ENCODE results near the gene KLHDC4.
A peak's percentile ranks its signal among the peaks of the same experiment; 100 is the strongest.
"Not testable (repeated sequence)": the region's sequence is repeated elsewhere in the genome, so short reads cannot be mapped to it uniquely, and the experiment has no call there.

Gene KLHDC4

DNA sequence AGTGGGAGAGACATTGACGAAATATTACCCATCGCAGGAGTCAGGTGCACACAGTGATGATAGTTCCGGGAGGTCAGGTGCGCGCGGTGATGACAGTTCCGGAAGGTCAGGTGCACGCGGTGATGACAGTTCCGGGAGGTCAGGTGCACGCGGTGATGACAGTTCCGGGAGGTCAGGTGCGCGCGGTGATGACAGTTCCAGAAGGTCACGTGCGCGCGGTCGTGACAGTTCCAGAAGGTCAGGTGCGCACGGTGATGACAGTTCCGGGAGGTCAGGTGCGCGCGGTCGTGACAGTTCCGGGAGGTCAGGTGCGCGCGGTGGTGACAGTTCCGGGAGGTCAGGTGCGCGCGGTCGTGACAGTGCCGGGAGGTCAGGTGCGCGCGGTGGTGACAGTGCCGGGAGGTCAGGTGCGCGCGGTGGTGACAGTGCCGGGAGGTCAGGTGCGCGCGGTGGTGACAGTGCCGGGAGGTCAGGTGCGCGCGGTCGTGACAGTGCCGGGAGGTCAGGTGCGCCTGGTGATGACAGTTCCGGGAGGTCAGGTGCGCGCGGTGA lies 84.7 kb downstream of the KLHDC4 start:
- not testable (repeated sequence) for DNase-seq

DNA sequence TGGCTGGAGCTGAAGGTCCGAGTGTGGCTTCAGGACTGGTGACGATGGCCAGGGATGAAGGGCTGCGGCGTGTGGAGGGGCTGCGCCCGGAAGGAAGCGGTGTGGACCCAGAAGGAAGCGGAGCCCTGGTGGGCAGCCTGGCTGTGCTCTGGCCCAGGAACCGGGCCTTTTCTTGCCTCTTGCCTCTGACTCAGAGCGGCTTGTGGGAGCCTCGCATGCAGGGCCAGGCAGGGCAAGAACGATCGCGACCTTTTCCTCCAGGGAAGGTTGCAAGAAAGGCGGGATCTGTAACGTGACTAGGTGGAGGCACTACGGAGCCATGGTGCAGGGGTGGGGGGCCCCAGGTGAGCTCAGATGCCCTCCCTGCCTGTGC lies 85.5 kb downstream of the KLHDC4 start:
- no peak for DNase-seq

- no peak for DNase-seq
Observed at GRCh38 chr16:87679593-87680271, 86.1 kb downstream of the KLHDC4 start.

DNA sequence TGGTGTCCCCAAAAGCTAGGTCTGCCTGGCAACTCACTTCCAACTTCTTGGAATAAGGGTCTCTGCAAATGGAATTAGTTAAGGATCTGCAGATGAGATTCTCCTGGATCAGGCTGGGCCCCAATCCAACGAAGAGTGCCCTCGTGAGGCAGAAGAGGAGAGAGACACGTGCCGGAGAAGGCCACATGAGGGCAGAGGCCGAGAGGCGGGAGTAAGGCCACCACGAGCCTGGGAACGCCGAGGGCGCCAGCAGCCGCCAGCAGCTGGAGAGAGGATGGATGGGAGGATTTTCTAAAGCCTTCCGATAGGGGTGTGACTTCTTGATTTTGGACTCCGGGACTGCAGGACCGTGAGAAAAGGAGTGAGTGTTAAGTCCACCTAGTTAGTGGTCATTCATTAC lies 87.2 kb downstream of the KLHDC4 start:
- DNase-seq: no peak

DNA sequence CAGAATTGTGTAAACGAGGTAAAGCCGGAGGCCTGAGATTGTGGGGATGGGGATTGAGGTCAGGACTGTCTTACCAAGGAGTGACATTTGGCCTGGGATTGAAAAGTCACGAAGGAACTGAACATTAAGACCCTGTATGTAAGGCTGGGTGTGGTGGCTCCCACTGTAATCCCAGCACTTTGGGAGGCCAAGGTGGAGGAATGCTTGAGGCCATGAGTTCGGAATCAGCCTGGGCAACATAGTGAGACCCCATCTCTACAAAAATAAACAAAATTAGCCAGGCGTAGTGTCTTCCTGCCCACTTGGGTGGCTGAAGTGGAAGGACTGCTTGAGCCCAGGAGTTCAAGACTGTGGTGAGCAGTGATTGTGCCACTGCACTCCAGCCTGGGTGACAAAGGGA lies 88.0 kb downstream of the KLHDC4 start:
- DNase-seq: no peak

GRCh38 chr16:87675111-87675719 lies 90.6 kb downstream of the KLHDC4 start:
- no peak for DNase-seq

DNA sequence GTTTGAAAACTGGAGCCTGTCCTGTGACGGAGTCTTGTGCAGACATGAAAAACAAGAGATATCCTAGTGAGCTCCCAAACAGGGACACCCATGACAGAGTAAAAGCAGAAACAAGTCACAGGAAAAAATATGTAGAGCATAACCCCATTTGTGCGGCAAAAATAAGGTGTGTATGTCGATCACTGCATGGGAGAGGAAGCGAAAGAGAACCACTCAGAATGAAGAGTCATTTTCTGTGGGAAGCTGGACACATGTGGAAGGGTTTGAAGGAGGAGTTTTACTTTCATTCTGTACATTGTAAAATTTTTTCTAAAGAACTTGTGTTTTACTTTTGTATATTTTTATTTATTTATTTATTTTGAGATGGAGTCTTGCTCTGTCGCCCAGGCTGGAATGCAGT lies 91.4 kb downstream of the KLHDC4 start:
- DNase-seq: no peak

- no peak for DNase-seq
Observed at GRCh38 chr16:87671715-87672270, 94.0 kb downstream of the KLHDC4 start.

GRCh38 chr16:87671221-87671620 lies 94.6 kb downstream of the KLHDC4 start:
- DNase-seq: no peak

GRCh38 chr16:87669672-87670071 lies 96.1 kb downstream of the KLHDC4 start:
- DNase-seq: no peak

DNA sequence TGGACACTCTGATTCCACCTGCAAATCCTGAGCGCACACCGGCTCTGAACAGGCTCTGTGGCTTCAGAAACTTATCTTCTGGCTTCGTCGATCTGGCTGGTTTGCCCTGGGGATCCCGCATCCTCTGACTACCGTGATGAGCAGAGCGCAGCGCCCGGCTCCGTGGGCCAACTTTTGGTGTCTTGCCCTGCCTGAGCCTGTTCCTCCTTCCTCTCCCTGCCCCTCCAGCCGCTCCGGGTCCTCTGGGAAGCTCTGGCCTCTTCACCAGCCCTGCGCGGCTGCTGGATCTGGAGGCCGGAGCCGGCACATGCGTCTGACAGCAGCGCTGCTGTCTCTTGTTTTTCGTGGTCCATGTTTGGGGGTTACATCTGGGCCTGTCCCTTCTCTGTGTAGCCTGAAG lies 97.8 kb downstream of the KLHDC4 start:
- DNase-seq: no peak

DNA sequence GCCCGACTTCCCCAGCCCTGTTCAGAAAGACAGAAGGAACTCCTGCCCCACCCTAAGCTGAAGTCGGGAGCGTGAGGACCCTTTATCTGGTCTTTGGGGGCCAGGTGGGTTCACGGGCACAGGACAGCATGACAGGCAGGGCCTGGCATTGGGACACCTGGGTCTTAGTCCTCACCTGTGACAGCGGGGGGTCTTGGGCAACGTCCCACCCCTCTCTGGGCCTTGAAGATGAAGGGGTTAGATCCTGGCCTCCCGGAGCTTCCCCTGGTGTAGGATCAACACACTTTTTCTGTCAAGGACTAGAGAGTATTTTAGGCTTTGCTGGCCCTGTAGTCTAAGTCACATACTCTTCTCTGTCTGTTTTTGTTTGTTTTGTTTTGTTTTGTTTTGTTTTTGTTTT lies 98.3 kb downstream of the KLHDC4 start:
- no peak for DNase-seq

GRCh38 chr16:87666919-87667318 lies 98.9 kb downstream of the KLHDC4 start:
- no peak for DNase-seq

DNA sequence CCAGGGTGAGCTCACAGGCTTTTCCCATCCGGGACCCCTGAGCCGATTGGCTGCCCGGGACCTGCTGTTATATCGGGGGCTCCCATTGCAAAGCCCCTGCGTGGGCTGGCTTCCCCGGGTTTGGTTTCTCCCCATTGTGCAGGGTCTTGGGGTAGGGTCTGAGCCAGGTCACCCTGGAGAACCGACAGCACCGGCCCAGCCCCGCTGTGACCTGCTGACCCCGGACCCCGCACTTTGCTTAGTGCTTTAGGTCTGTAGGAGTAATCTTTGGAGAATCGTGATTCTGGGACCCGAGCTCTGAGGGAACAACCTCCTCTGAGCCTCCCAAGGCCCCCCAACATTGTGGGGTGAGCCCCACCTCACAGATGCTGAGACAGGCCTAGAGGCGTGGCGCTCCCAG lies 100.6 kb downstream of the KLHDC4 start:
- no peak for DNase-seq

GRCh38 chr16:87664792-87665191 lies 101.0 kb downstream of the KLHDC4 start:
- no peak for DNase-seq

DNA sequence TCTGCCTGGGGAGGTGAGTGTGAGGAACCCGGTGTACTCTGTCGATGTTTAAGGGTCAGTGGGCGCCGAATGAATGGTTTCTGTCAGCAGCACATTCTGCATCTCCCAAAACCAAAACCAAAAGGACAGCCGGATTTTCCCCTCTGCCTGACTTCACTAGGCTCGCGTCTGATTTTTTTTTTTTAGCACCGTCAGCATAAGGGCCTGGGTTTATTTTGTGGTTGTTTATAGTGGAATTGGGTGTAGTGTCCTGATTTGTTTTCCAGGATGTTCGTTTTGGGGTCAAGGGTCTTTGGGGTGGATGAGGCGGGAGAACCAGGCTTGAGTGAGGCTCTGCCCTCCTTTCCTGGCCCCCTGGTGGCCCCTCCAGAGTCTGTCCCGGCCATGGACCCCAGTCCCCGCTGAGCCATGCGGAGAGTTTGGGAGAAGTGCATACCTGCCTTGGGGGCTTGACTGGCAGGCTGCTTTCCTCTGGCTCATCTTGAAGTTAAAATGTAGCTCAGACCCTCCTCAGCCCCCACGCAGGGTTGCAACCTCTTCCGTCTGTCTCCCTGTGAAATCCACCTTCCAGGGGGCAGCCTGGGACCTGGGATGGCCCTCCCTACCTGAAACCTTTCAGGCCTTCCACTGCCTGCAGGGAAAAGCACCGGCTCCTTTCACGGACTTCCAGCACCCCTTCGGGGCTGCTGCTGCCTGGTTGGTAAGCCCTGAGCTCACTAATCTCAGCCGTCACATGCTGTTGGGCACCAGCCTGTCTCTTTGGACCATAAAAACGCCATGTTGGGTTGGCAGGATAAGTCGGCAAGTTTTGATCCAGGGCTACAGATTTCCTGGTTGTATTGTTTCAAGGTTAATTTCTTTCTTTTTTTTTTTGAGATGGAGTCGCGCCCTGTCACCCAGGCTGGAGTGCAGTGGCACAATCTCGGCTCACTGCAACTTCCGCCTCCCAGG lies 103.3 kb downstream of the KLHDC4 start:
- DNase-seq: no peak

DNA sequence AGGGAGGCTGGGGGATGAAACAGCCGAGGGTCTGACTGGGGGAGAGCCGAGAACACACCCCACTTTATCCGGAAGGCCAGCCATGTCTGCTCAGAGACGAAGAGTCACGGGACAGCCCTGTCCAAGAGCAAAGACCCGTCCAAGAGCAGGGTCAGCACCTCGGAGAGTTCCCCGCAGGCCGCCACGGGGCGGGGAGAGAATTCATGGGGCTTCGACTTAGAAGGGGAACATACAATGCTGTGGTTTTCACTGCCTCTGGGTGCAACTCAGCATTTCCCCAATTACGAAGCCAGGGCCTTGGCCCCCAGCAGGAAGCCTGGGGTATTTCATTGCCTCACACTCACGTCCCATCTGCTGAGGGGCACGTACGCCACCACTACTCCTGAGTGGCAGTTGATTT lies 104.2 kb downstream of the KLHDC4 start:
- DNase-seq: peak; percentile 81

- no peak for DNase-seq
Observed at GRCh38 chr16:87658564-87659225, 107.1 kb downstream of the KLHDC4 start.

All from SIG-M5 (cell line).